Measurements from ENCODE around the gene MINAR1.

Gene MINAR1

DNA sequence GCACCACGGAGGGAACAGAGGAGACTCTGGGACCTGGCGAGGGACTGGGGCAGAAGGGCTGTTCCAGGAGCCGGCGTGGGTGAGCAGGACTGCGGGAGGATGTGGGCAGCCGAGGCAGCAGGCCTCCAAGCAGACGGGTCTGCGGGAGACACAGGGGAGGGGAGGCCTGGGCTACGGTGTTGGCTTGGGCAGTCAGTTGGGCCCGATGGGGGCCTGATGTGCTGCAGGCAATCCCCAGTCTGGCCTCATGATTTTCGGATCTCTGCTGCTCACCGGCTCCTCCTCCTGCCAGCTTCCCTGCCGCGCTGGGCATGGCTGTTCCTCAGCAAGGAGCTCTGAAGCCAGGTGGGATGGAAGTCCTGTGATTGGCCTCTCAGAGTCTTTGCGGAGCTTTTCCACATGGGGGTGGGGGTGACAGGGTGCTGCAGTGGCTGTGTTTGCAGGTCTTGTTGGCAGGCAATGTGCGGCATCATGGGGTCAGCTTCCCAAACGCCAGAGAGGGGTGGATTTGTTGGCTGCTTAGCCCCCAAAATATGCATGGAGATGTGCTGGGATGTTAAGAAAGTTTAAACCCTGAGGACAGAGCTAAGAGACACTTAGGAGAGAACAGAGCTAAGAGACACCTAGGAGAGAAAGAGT lies 19.3 kb downstream of the MINAR1 start:
- no peak for DNase-seq (ENCODE audit: low spot score)
- CTCF ChIA-PET = interaction anchor here (0.5 kb wide), 1 partner anchor 185 kb away, joined by 3 read pairs; no protein-coding TSS in a partner anchor
- POLR2A ChIA-PET (ENCODE audit: low non-redundant PET) = no interaction called here

GRCh38 chr15:79452244-79453051 lies 20.3 kb downstream of the MINAR1 start:
- DNase-seq (ENCODE audit: low spot score) = no peak
- CTCF ChIA-PET = no interaction called here
- no peak overlapping the region for H3K27ac ChIP-seq
- POLR2A ChIA-PET (ENCODE audit: low non-redundant PET) = no interaction called here
- TF ChIP-seq, protein P1, sequence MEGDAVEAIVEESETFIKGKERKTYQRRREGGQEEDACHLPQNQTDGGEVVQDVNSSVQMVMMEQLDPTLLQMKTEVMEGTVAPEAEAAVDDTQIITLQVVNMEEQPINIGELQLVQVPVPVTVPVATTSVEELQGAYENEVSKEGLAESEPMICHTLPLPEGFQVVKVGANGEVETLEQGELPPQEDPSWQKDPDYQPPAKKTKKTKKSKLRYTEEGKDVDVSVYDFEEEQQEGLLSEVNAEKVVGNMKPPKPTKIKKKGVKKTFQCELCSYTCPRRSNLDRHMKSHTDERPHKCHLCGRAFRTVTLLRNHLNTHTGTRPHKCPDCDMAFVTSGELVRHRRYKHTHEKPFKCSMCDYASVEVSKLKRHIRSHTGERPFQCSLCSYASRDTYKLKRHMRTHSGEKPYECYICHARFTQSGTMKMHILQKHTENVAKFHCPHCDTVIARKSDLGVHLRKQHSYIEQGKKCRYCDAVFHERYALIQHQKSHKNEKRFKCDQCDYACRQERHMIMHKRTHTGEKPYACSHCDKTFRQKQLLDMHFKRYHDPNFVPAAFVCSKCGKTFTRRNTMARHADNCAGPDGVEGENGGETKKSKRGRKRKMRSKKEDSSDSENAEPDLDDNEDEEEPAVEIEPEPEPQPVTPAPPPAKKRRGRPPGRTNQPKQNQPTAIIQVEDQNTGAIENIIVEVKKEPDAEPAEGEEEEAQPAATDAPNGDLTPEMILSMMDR (conservative IDR thresholded peaks at IDR 0.05; ENCODE audit: low read depth) = no peak

More for the DNA sequence above, 19.3 kb downstream of the MINAR1 start:
- H3K27ac ChIP-seq = no peak overlapping the region
- TF ChIP-seq, protein P1 (conservative IDR thresholded peaks at IDR 0.05; ENCODE audit: low read depth) = no peak

- ChIA-PET POLR2A (ENCODE audit: low non-redundant PET) (no interaction called here), CTCF (no interaction called here)
- DNase-seq (ENCODE audit: low spot score) = no peak
Measured at GRCh38 chr15:79453446-79453845, 21.3 kb downstream of the MINAR1 start.

GRCh38 chr15:79454063-79454462 lies 21.9 kb downstream of the MINAR1 start:
- CTCF ChIA-PET = no interaction called here
- POLR2A ChIA-PET (ENCODE audit: low non-redundant PET) = no interaction called here

More at GRCh38 chr15:79453446-79453845, 21.3 kb downstream of the MINAR1 start:
- H3K27ac ChIP-seq = no peak overlapping the region
- TF ChIP-seq, protein P1 (conservative IDR thresholded peaks at IDR 0.05; ENCODE audit: low read depth) = no peak

GRCh38 chr15:79455361-79455760 lies 23.2 kb downstream of the MINAR1 start:
- H3K27ac ChIP-seq = no peak overlapping the region
- TF ChIP-seq, protein P1 (conservative IDR thresholded peaks at IDR 0.05; ENCODE audit: low read depth) = no peak
- ChIA-PET POLR2A (ENCODE audit: low non-redundant PET) (no interaction called here), CTCF (no interaction called here)
- no peak for DNase-seq (ENCODE audit: low spot score)

More at GRCh38 chr15:79454063-79454462, 21.9 kb downstream of the MINAR1 start:
- H3K27ac ChIP-seq = no peak overlapping the region
- DNase-seq (ENCODE audit: low spot score) = no peak
- TF ChIP-seq, protein P1 (conservative IDR thresholded peaks at IDR 0.05; ENCODE audit: low read depth) = no peak

- DNase-seq (ENCODE audit: low spot score) = no peak
- CTCF ChIA-PET = no interaction called here
- POLR2A ChIA-PET (ENCODE audit: low non-redundant PET) = no interaction called here
- TF ChIP-seq, protein P1 (conservative IDR thresholded peaks at IDR 0.05; ENCODE audit: low read depth) = no peak
- no peak overlapping the region for H3K27ac ChIP-seq
Measured at GRCh38 chr15:79455943-79456342, 23.8 kb downstream of the MINAR1 start.

All from RWPE1 (cell line).